HepG2 (cell line): Measurements from ENCODE around the gene TNIP1. TPM values are rescaled to one million over a fixed set of nuclear protein-coding genes. Genes with fewer than 3 reads are reported as not detected.

Experiments used
- ATAC-seq: fragments of 200-7000 bp; cut with Tn5 transposase; 3 replicates; pipeline ENCODE4 v1.9.1; 2020; ENCODE audit warnings: mild to moderate bottlenecking, moderate library complexity
- BruUV-seq: library from RNA; stranded (reverse); fragments of 400-500 nt; replicated peaks from 2 replicates; lab custom pipeline; 2021; lab: Mats Ljungman, UMichigan
- CTCF ChIA-PET: fragments of 300-600 bp; formaldehyde crosslinking; extraction: SDS; loops from one replicate; lab custom pipeline; 2021; ENCODE audit warnings: low total read pairs, inconsistent platforms, low intra/inter-chr PET ratio; lab: Yijun Ruan, JAX
- POLR2A ChIA-PET: fragments of 350-600 bp; sonication (Branson Sonifier 250); formaldehyde crosslinking; loops from one replicate; lab custom pipeline; 2020; ENCODE audit warnings: antibody characterized with exemption, inconsistent platforms; lab: Yijun Ruan, JAX
- DNase-seq: peaks from one replicate; pipeline ENCODE4 v3.0.0-alpha.2; 2015; ENCODE audit warnings: low spot score
- FAIRE-seq: peaks from 3 replicates; lab custom pipeline; 2011; peaks lifted over from hg19 to GRCh38; lab: Jason Lieb, UNC
- H2AFZ ChIP-seq: one replicate; pipeline ENCODE4 v1.6.1; 2011; ENCODE audit warnings: low read length, inconsistent platforms
- H3K27ac ChIP-seq: fragments of 300-600 bp; 3 replicates; pipeline ENCODE4 v1.8.0; 2011; ENCODE audit warnings: mixed run types, mild to moderate bottlenecking, mixed read lengths, low read length, inconsistent platforms; ENCODE audit not compliant: insufficient read depth; ENCODE audit errors: extremely low read length
- H3K27me3 ChIP-seq, 2 experiments: fragments of 200-600 bp in 1 of 2; 2 replicates in 1 of 2; 3 replicates in 1 of 2; pipeline versions ENCODE4 v1.6.0 to v1.8.0; 2011; ENCODE audit warnings: low read length in 2 of 2, mild to moderate bottlenecking in 2 of 2, moderate library complexity in 2 of 2, inconsistent platforms in 1 of 2; ENCODE audit not compliant: insufficient read depth in 2 of 2, control insufficient read depth in 1 of 2
- H3K36me3 ChIP-seq, 2 experiments: fragments of 200-600 bp in 1 of 2; replicated peaks in 1 of 2; 2 replicates in 1 of 2; 3 replicates in 1 of 2; pipeline versions ENCODE4 v1.5.1 to v1.8.0; 2011; ENCODE audit warnings: low read length in 2 of 2, inconsistent platforms in 1 of 2; ENCODE audit not compliant: insufficient read depth in 2 of 2, control insufficient read depth in 1 of 2
- H3K4me1 ChIP-seq: 2 replicates; pipeline ENCODE4 v1.5.1; 2012; ENCODE audit warnings: low read length, inconsistent platforms; ENCODE audit not compliant: insufficient read depth
- H3K4me2 ChIP-seq: 2 replicates; pipeline ENCODE4 v1.6.0; 2011; ENCODE audit warnings: low read depth, low read length, inconsistent platforms
- H3K4me3 ChIP-seq, 3 experiments: fragments of 200-600 bp in 1 of 3; sonication (generic), shearing (Covaris generic) in 1 of 3; replicated peaks in 1 of 3; 2 replicates each; pipeline ENCODE4 v1.5.1; 2011 to 2016; ENCODE audit warnings: low read length in 3 of 3, inconsistent platforms in 2 of 3, low read depth in 2 of 3, mild to moderate bottlenecking in 2 of 3, control low read depth in 1 of 3, mixed read lengths in 1 of 3; ENCODE audit not compliant: insufficient read depth in 1 of 3
- H3K79me2 ChIP-seq: one replicate; pipeline ENCODE4 v1.6.1; 2011; ENCODE audit warnings: low read length, inconsistent platforms; ENCODE audit not compliant: insufficient read depth
- H3K9ac ChIP-seq: 2 replicates; pipeline ENCODE4 v1.6.0; 2011; ENCODE audit warnings: mild to moderate bottlenecking, low read depth, low read length, inconsistent platforms; ENCODE audit not compliant: insufficient read depth
- H3K9me3 ChIP-seq: 2 replicates; pipeline ENCODE4 v1.5.1; 2012; ENCODE audit warnings: mild to moderate bottlenecking, low read length
- H4K20me1 ChIP-seq: 2 replicates; pipeline ENCODE4 v1.6.0; 2011; ENCODE audit warnings: inconsistent platforms, mild to moderate bottlenecking, low read length, moderate library complexity; ENCODE audit not compliant: insufficient read depth
- ATF1 ChIP-seq: IDR thresholded peaks from 2 replicates; pipeline ENCODE4 v1.6.1; 2016; ENCODE audit warnings: mild to moderate bottlenecking, control low read depth
- FIP1L1 ChIP-seq: fragments of 200-400 bp; formaldehyde crosslinking; IDR thresholded peaks from 2 replicates; pipeline ENCODE4 v1.6.1; 2018; ENCODE audit warnings: low read depth, mild to moderate bottlenecking, low read length, moderate library complexity, borderline replicate concordance; ENCODE audit not compliant: insufficient read depth
- MAZ ChIP-seq, 2 experiments: sonication (generic) in 1 of 2; formaldehyde crosslinking in 1 of 2; IDR thresholded peaks; 2 replicates each; pipeline versions ENCODE4 v1.5.0 to v1.6.1; 2012 to 2020; ENCODE audit warnings: low read depth in 2 of 2, mild to moderate bottlenecking in 2 of 2, borderline replicate concordance in 1 of 2, improper control_type of control experiment in 1 of 2, low read length in 1 of 2, missing genetic modification reagents in 1 of 2, moderate library complexity in 1 of 2
- ZNF430 ChIP-seq: sonication (generic); formaldehyde crosslinking; IDR thresholded peaks from 2 replicates; pipeline ENCODE4 v1.9.0; 2021; ENCODE audit warnings: mild to moderate bottlenecking, missing genetic modification reagents
- WGBS: methylation state at CpG from one replicate; pipeline ENCODE4 v1.1.6; 2017; ENCODE audit warnings: low lambda C conversion rate; 5-methylcytosine and 5-hydroxymethylcytosine counted together
- in situ Hi-C: cut with HindIII; loops from 2 replicates; pipeline ENCODE4 v1.10.0; 2017; ENCODE audit warnings: low pct_unique_long_range_greater_than_20kb; ENCODE audit not compliant: extremely low pct_ligation_motif_present
- intact Hi-C: fragments of 100-400 bp; cut with micrococcal nuclease; formaldehyde crosslinking; loops from one replicate; pipeline ENCODE4 v1.10.0; 2022; ENCODE audit not compliant: unreplicated experiment
- polyA plus RNA-seq, 8 experiments: library from polyadenylated mRNA; depleted of rRNA in 3 of 8; stranded (reverse) in 7 of 8; unstranded in 1 of 8; fragments of >200 nt; fragmentation: Illumina TruSeq in 4 of 8; extraction: Trizol in 4 of 8; gene quantifications; 2 replicates each; pipeline versions ENCODE4 v1.2.1 to v1.2.3, GENCODE V29; 2011 to 2016; ENCODE audit warnings: low read depth in 4 of 8, missing spikeins in 1 of 8, mixed read lengths in 1 of 8; ENCODE audit not compliant: insufficient read depth in 1 of 8
- total RNA-seq, 5 experiments: library from RNA; depleted of rRNA; stranded (reverse); fragments of >200 nt; fragmentation: Illumina TruSeq; extraction: Trizol; gene quantifications; 2 replicates each; pipeline ENCODE4 v1.2.3, GENCODE V29; 2016; ENCODE audit warnings: low read depth in 1 of 5
- TF ChIP-seq, protein P1 (sequence below): sonication (generic); formaldehyde crosslinking; IDR thresholded peaks from 2 replicates; pipeline ENCODE4 v1.4.0; 2020; ENCODE audit warnings: mild to moderate bottlenecking, missing genetic modification reagents

Gene TNIP1
- total and polyA plus RNA-seq, 2 of the 13 experiments (the other 11 are each of a cell fraction or from before 2014, with no cell fraction given), result 26.2 to 45.9 TPM

DNA sequence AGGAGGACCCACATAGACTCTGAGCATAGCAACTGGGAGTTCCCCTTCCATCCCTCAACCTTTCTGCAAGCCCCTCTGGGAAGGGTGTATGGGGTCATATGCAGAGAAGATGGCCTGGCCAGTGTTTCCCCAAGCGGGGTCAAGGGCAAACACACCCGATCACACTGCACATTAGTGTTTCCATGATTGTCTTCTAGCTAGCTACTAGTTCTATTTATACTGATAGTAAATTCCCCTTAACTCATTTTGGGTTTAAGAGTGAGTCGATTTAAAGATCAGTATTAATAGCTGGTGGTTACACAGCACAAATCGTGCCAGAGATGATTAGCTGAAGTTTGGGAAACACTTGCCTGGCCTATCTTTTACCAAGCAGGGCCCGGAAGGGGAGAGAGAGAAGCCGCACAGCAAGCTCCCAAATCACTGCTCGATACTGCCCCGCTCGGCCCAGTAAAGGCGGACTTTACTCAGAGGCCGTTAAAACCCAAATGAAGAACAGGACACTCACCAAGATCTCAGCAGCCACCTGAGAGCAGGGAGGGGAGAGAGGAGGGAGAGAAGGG, 29.4 kb upstream of the TNIP1 start (continued):
- TF ChIP-seq MAZ (IDR thresholded peaks at IDR 0.05; ENCODE audit: borderline replicate concordance, low read depth, low read length), result no peak
- no peak for TF ChIP-seq MAZ (CRISPR knock-in tag; IDR thresholded peaks at IDR 0.05; ENCODE audit: low read depth)
- no peak for TF ChIP-seq ZNF430 (CRISPR knock-in tag)
- no peak for TF ChIP-seq ATF1

DNA sequence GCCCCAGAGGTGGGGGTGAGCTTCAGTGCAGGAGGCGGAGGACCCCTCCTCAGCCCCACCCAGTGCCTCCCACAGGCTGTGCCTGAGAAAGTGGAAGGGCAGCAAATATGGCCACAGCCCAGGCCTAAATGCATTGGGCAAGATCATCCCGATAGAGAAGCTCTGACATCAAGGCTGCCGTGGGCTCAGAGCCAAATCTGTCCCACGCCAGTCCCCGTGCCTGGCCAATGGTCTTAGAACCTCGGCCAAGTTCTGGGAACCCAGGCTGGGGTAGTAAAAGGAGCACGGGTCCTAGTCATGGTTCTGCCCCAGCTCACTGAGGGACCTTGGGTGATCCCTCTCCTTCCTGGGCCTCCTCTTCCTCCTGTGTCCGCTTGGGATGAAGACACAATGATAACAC, 27.7 kb upstream of the TNIP1 start:
- ChIA-PET POLR2A (no interaction called here), CTCF (no interaction called here)
- DNase-seq, result no peak
- ATAC-seq, result no peak
- H4K20me1 ChIP-seq, result no peaks in the 10 kb centered on the region
- no peak overlapping the region for H3K4me2 ChIP-seq
- H3K4me1 ChIP-seq, result peaks cover 17% of the 10 kb centered on the region
- intact Hi-C loops, result no loop called here
- no peak for FAIRE-seq
- 94% methylated on average over 6 of the region's 8 CpGs for WGBS
- H3K4me3 ChIP-seq, result no peak overlapping the region
- no peak overlapping the region for H2AFZ ChIP-seq
- H3K79me2 ChIP-seq, result no peaks in the 10 kb centered on the region
- no peaks in the 10 kb centered on the region for H3K27me3 ChIP-seq
- peaks cover 9 to 54% of the 10 kb centered on the region in 2 experiments for H3K36me3 ChIP-seq
- no peaks in the 10 kb centered on the region for H3K9me3 ChIP-seq
- TF ChIP-seq, protein P1, sequence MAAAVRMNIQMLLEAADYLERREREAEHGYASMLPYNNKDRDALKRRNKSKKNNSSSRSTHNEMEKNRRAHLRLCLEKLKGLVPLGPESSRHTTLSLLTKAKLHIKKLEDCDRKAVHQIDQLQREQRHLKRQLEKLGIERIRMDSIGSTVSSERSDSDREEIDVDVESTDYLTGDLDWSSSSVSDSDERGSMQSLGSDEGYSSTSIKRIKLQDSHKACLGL (CRISPR knock-in tag), result no peak
- no peak for TF ChIP-seq FIP1L1
- TF ChIP-seq, all 625 proteins: peak for 0
- BruUV-seq, result no TSS peak
- in situ Hi-C loops, result no loop called here
- Histone ChIP-seq H3K9ac (no peak overlapping the region), H3K27ac (no peak overlapping the region)
